ENCODE measurements around the gene SUSD4.

Gene SUSD4

GRCh38 chr1:223209992-223210787, 153.8 kb downstream of the SUSD4 start:
- Histone ChIP-seq H3K4me1 (ENCODE audit: insufficient read depth, insufficient read length) (no peaks in the 10 kb centered on the region), H3K4me3 (ENCODE audit: insufficient read length, low read depth) (no peak overlapping the region), H3K9ac (ENCODE audit: insufficient read length, low read depth) (no peak overlapping the region), H3K9me3 (ENCODE audit: insufficient read depth, low read length) (no peaks in the 10 kb centered on the region), H3K27me3 (ENCODE audit: insufficient read depth, insufficient read length) (no peaks in the 10 kb centered on the region), H3K36me3 (ENCODE audit: insufficient read depth, insufficient read length, low read length) (no peaks in the 10 kb centered on the region)
- TF ChIP-seq ZNF274 (IDR thresholded peaks at IDR 0.05; ENCODE audit: low read depth, low read length): no peak
- no peak for TF ChIP-seq YY1 (IDR thresholded peaks at IDR 0.05; ENCODE audit: insufficient read depth, insufficient read length)
- TF ChIP-seq SUZ12 (IDR thresholded peaks at IDR 0.05; ENCODE audit: extremely low read depth, insufficient read depth, insufficient read length): no peak
- no peak for DNase-seq (ENCODE audit: low read depth, low spot score)

DNA sequence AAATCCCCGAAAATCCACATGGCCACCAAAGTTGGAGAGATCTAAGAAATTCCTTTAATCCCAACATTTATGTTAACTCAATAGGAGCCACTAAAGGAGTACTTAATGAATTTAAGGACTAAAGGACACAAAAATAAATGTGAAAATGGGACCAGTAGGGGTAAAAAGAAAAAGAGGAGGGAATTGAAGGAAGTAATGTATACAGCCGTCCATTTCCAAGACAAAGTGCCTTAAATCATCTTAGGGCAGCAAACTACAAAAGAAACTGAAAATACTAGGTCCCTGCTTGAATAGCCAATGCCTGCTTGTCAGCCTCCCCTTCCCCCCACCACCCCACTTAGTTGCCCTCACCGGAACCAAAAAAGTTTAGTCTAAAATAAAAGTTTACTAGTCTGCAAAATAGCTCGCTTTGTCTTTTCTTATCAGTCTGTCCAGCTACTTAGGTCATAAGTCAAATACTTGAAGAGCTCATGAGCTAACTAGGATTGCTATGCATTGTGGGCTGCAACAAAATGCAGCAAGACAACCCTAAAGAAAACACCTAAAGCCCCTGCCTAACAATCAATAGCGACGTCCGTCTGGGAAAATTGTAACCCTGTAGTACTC, 154.6 kb downstream of the SUSD4 start:
- DNase-seq (ENCODE audit: low read depth, low spot score): no peak
- no peak overlapping the region for H3K9ac ChIP-seq (ENCODE audit: insufficient read length, low read depth)
- H3K4me3 ChIP-seq (ENCODE audit: insufficient read length, low read depth): no peak overlapping the region
- H3K9me3 ChIP-seq (ENCODE audit: insufficient read depth, low read length): no peaks in the 10 kb centered on the region
- TF ChIP-seq ZNF274 (IDR thresholded peaks at IDR 0.05; ENCODE audit: low read depth, low read length) (no peak), SUZ12 (IDR thresholded peaks at IDR 0.05; ENCODE audit: extremely low read depth, insufficient read depth, insufficient read length) (no peak), YY1 (IDR thresholded peaks at IDR 0.05; ENCODE audit: insufficient read depth, insufficient read length) (no peak)
- H3K4me1 ChIP-seq (ENCODE audit: insufficient read depth, insufficient read length): no peaks in the 10 kb centered on the region
- no peaks in the 10 kb centered on the region for H3K27me3 ChIP-seq (ENCODE audit: insufficient read depth, insufficient read length)
- no peaks in the 10 kb centered on the region for H3K36me3 ChIP-seq (ENCODE audit: insufficient read depth, insufficient read length, low read length)

DNA sequence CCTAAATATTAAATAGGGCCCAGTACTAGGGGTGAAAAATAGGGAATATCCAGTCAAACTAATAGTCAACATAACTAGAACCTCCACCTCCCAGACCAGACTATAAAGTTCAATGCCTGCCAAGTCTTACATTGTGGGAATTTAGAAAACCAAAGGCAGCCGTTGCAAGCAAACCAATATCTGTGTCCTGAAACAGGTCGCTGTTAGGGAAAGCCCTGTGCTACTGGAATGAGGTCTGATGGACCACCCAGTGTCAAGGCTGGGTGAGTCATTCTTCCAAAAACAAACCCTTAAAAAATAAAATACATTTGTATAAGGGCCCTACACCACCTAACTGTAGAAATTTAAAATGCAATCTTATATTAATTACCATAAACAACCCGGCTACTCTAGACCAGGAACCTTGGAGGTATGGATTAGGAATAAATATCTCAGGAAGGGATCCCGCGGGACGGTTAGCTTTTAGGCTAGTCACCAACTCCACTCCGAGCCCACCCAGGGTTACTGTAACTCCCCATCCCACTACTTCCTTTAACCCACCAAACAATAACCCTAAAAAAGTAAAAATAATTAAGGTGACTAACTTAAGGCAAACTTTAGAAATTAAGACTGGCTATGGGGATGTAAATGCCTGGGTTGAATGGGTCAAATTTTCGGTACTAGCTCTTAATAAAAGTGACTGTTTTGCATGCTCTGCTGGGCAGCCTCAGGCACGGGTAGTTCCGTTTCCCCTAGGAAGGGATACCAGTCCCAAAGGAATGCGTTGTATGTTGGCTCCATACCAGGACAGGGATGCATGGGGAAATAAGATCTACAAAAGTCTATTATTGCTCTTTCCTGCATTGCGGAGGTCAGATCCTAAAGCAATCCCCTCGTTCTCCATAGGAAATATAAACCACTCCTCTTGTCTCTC, 155.6 kb downstream of the SUSD4 start:
- Histone ChIP-seq H3K36me3 (ENCODE audit: insufficient read depth, insufficient read length, low read length) (no peaks in the 10 kb centered on the region), H3K4me1 (ENCODE audit: insufficient read depth, insufficient read length) (no peaks in the 10 kb centered on the region), H3K9ac (ENCODE audit: insufficient read length, low read depth) (no peak overlapping the region), H3K4me3 (ENCODE audit: insufficient read length, low read depth) (no peak overlapping the region), H3K9me3 (ENCODE audit: insufficient read depth, low read length) (no peaks in the 10 kb centered on the region), H3K27me3 (ENCODE audit: insufficient read depth, insufficient read length) (no peaks in the 10 kb centered on the region)
- DNase-seq (ENCODE audit: low read depth, low spot score): no peak
- TF ChIP-seq SUZ12 (IDR thresholded peaks at IDR 0.05; ENCODE audit: extremely low read depth, insufficient read depth, insufficient read length): no peak
- no peak for TF ChIP-seq ZNF274 (IDR thresholded peaks at IDR 0.05; ENCODE audit: low read depth, low read length)
- TF ChIP-seq YY1 (IDR thresholded peaks at IDR 0.05; ENCODE audit: insufficient read depth, insufficient read length): no peak

GRCh38 chr1:223207293-223208066, 156.5 kb downstream of the SUSD4 start:
- Histone ChIP-seq H3K4me3 (ENCODE audit: insufficient read length, low read depth) (no peak overlapping the region), H3K4me1 (ENCODE audit: insufficient read depth, insufficient read length) (no peaks in the 10 kb centered on the region), H3K9me3 (ENCODE audit: insufficient read depth, low read length) (no peaks in the 10 kb centered on the region), H3K36me3 (ENCODE audit: insufficient read depth, insufficient read length, low read length) (no peaks in the 10 kb centered on the region), H3K27me3 (ENCODE audit: insufficient read depth, insufficient read length) (no peaks in the 10 kb centered on the region), H3K9ac (ENCODE audit: insufficient read length, low read depth) (no peak overlapping the region)
- no peak for DNase-seq (ENCODE audit: low read depth, low spot score)
- no peak for TF ChIP-seq YY1 (IDR thresholded peaks at IDR 0.05; ENCODE audit: insufficient read depth, insufficient read length)
- TF ChIP-seq SUZ12 (IDR thresholded peaks at IDR 0.05; ENCODE audit: extremely low read depth, insufficient read depth, insufficient read length): no peak
- no peak for TF ChIP-seq ZNF274 (IDR thresholded peaks at IDR 0.05; ENCODE audit: low read depth, low read length)

DNA sequence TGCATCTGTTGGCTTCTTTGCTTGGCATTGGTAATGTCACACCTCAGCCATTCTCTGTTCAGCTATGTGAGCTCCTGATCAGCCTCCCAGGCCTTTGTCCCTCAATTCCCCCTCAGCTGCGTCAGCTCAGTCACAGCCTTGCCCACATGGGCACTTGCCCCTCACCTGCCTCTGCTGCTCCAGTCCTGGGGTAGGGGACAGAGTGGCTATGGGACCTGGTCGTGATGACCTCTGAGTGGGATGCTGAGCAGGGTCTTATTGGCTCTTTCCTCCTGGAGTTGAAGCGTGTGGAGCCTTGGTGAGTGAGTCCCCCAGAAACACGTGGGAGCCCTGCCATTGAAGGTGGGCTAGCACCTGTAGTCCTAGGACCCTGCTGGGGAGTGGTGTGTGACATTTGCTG, 159.6 kb downstream of the SUSD4 start:
- no peak for TF ChIP-seq SUZ12 (IDR thresholded peaks at IDR 0.05; ENCODE audit: extremely low read depth, insufficient read depth, insufficient read length)
- TF ChIP-seq YY1 (IDR thresholded peaks at IDR 0.05; ENCODE audit: insufficient read depth, insufficient read length): no peak
- no peak for TF ChIP-seq ZNF274 (IDR thresholded peaks at IDR 0.05; ENCODE audit: low read depth, low read length)
- H3K27me3 ChIP-seq (ENCODE audit: insufficient read depth, insufficient read length): no peaks in the 10 kb centered on the region
- no peak overlapping the region for H3K9ac ChIP-seq (ENCODE audit: insufficient read length, low read depth)
- H3K36me3 ChIP-seq (ENCODE audit: insufficient read depth, insufficient read length, low read length): no peaks in the 10 kb centered on the region
- H3K4me3 ChIP-seq (ENCODE audit: insufficient read length, low read depth): no peak overlapping the region
- DNase-seq (ENCODE audit: low read depth, low spot score): no peak
- H3K4me1 ChIP-seq (ENCODE audit: insufficient read depth, insufficient read length): peaks cover 3% of the 10 kb centered on the region
- no peaks in the 10 kb centered on the region for H3K9me3 ChIP-seq (ENCODE audit: insufficient read depth, low read length)

DNA sequence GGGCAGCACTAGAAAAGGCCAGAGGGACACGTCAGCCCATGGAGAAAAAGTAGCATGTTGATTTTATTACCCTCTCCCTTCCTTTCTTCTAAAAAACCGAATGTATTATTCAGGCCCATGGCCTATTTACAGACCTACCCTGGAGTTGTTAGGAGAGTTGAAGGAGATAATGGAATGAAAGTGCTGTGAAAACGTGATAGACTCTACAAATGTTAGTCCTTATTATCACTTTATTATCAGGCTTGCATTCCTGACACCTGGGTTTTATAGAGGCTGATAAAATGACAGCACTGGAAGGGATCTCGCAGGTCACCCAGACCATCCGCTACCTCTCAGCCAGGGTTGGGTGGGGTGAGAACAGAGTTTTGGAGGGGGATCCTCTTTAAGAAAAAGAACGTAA, 160.3 kb downstream of the SUSD4 start:
- Histone ChIP-seq H3K36me3 (ENCODE audit: insufficient read depth, insufficient read length, low read length) (no peaks in the 10 kb centered on the region), H3K4me1 (ENCODE audit: insufficient read depth, insufficient read length) (peaks cover 3% of the 10 kb centered on the region), H3K9ac (ENCODE audit: insufficient read length, low read depth) (no peak overlapping the region), H3K4me3 (ENCODE audit: insufficient read length, low read depth) (no peak overlapping the region), H3K27me3 (ENCODE audit: insufficient read depth, insufficient read length) (no peaks in the 10 kb centered on the region), H3K9me3 (ENCODE audit: insufficient read depth, low read length) (no peaks in the 10 kb centered on the region)
- TF ChIP-seq YY1 (IDR thresholded peaks at IDR 0.05; ENCODE audit: insufficient read depth, insufficient read length) (no peak), SUZ12 (IDR thresholded peaks at IDR 0.05; ENCODE audit: extremely low read depth, insufficient read depth, insufficient read length) (no peak), ZNF274 (IDR thresholded peaks at IDR 0.05; ENCODE audit: low read depth, low read length) (no peak)
- no peak for DNase-seq (ENCODE audit: low read depth, low spot score)
